Pancreas (tissue), 10 donors: ENCODE data around the gene RBMS3. TPM values are rescaled to one million over a fixed set of nuclear protein-coding genes. Genes with fewer than 3 reads are reported as not detected.

Experiments used
- ATAC-seq, 4 donors: fragments of 200-7000 bp; cut with Tn5 transposase; one replicate each; pipeline versions ENCODE4 v1.8.0 to v1.9.1; 2020; ENCODE audit warnings: mild to moderate bottlenecking in 4 of 4, moderate library complexity in 4 of 4
- DNase-seq, 6 donors: peaks; one replicate each; pipeline ENCODE4 v3.0.0-alpha.2; 2020
- FAIRE-seq: peaks from 2 replicates; lab custom pipeline; 2012; peaks lifted over from hg19 to GRCh38; lab: Jason Lieb, UNC
- H3K27ac ChIP-seq, 4 donors: fragments of 200-600 bp; sonication (generic); 1 replicate in 3 of 4; 2 replicates in 1 of 4; pipeline versions ENCODE4 v1.5.0 to v1.8.0; 2020
- H3K27me3 ChIP-seq, 4 donors: fragments of 200-600 bp; one replicate each; pipeline ENCODE4 v1.8.0; 2021
- H3K36me3 ChIP-seq, 3 donors: fragments of 200-600 bp; sonication (generic) in 1 of 3; one replicate each; pipeline versions ENCODE4 v1.5.0 to v1.8.0; 2020 to 2021
- H3K4me1 ChIP-seq, 3 donors: fragments of 200-600 bp; one replicate each; pipeline ENCODE4 v1.8.0; 2021
- H3K4me3 ChIP-seq, 4 donors: fragments of 200-600 bp; sonication (generic) in 2 of 4; one replicate each; pipeline versions ENCODE4 v1.5.0 to v1.8.0; 2020 to 2021
- H3K9me3 ChIP-seq, 4 donors: fragments of 200-600 bp; one replicate each; pipeline ENCODE4 v1.8.0; 2021
- CTCF ChIP-seq, 4 donors: fragments of 200-600 bp; sonication (generic) in 3 of 4; IDR thresholded peaks; one replicate each; pipeline versions ENCODE4 v1.5.0 to v1.8.0; 2021; ENCODE audit warnings: antibody characterized with exemption in 4 of 4
- WGBS, 2 donors: extraction: QIAGEN DNeasy Blood & Tissue Kit; methylation state at CpG; one replicate each; pipeline ENCODE4 v1.1.7; 2013; 5-methylcytosine and 5-hydroxymethylcytosine counted together
- intact Hi-C, 3 donors: fragments of 100-400 bp; cut with DNase I; formaldehyde crosslinking; loops; one replicate each; pipeline versions ENCODE4 v1.11.1 to v1.14.2; 2022
- polyA plus RNA-seq, 2 donors: library from polyadenylated mRNA; stranded (reverse); fragments of 200-250 nt; gene quantifications; one replicate each; pipeline ENCODE4 v1.2.3, GENCODE V29; 2013
- total RNA-seq, 6 donors: library from RNA; stranded (reverse); fragmentation: NEBNext Ultra II Directional in 4 of 6; extraction: Animal tissue kit (Norgen Biotek cat#: 25700) in 4 of 6; gene quantifications; one replicate each; pipeline versions ENCODE4 v1.2.1 to v1.2.4, GENCODE V29; 2021 to 2023
- donor health status: healthy with polysubstance abuse.
- donor health status: DM: no; HTN: no; CAD: no; lungs with moderate emphysema.
- donor health status: DM: no; HTN: no; CAD: no.
- donor health status: control.
- donor health status: control.
- donor health status: Bipolar disorder and iron deficiency.
- donor health status: DM: yes; HTN: yes; CAD: no.
- donor health status: DM: no; HTN: no; CAD: no.
- donor health status: DM: no; HTN: no; CAD: no.
- donor health status: DM: yes; HTN: yes; CAD: no.

Gene RBMS3
- total and polyA plus RNA-seq, 8 donors = 4.0 to 10.0 (median 6.6) TPM

- intact Hi-C loops = no loop called here
- Histone ChIP-seq H3K36me3 (no peaks in the 10 kb centered on the region), H3K4me1 (no peaks in the 10 kb centered on the region), H3K9me3 (no peaks in the 10 kb centered on the region), H3K27ac (no peak overlapping the region), H3K4me3 (no peak overlapping the region), H3K27me3 (no peaks in the 10 kb centered on the region)
- FAIRE-seq (no peak), ATAC-seq (no peak), DNase-seq (no peak)
- 55 to 61% methylated on average over 2 of the region's 2 CpGs for WGBS, 2 donors
- TF ChIP-seq CTCF (IDR thresholded peaks at IDR 0.05) = no peak
These were observed 276.3 kb downstream of the RBMS3 start for GRCh38 chr3:29557186-29557585.

GRCh38 chr3:29557825-29558224 lies 277.0 kb downstream of the RBMS3 start:
- intact Hi-C loops = no loop called here
- Histone ChIP-seq H3K27ac (no peak overlapping the region), H3K9me3 (no peaks in the 10 kb centered on the region), H3K4me3 (no peak overlapping the region), H3K4me1 (no peaks in the 10 kb centered on the region), H3K36me3 (no peaks in the 10 kb centered on the region), H3K27me3 (no peaks in the 10 kb centered on the region)
- FAIRE-seq (no peak), ATAC-seq (no peak), DNase-seq (no peak)
- WGBS, 2 donors = 52 to 56% methylated on average over 2 of the region's 2 CpGs
- no peak for TF ChIP-seq CTCF (IDR thresholded peaks at IDR 0.05)

GRCh38 chr3:29559741-29560465 lies 279.0 kb downstream of the RBMS3 start:
- Histone ChIP-seq H3K27me3 (no peaks in the 10 kb centered on the region), H3K36me3 (no peaks in the 10 kb centered on the region), H3K4me3 (no peak overlapping the region), H3K4me1 (no peaks in the 10 kb centered on the region), H3K27ac (no peak overlapping the region), H3K9me3 (no peaks in the 10 kb centered on the region)
- ATAC-seq (no peak), FAIRE-seq (no peak), DNase-seq (no peak)
- no peak for TF ChIP-seq CTCF (IDR thresholded peaks at IDR 0.05)
- intact Hi-C loops = no loop called here
- WGBS, 2 donors = 44 to 69% methylated on average over 1 of the region's 1 CpG

- no peaks in the 10 kb centered on the region for H3K4me1 ChIP-seq
- H3K4me3 ChIP-seq = no peak overlapping the region
- H3K36me3 ChIP-seq = no peaks in the 10 kb centered on the region
- TF ChIP-seq CTCF (IDR thresholded peaks at IDR 0.05) = no peak
- no peak for ATAC-seq
- no peaks in the 10 kb centered on the region for H3K9me3 ChIP-seq
- no peak overlapping the region for H3K27ac ChIP-seq
- intact Hi-C loops = no loop called here
- no peak for DNase-seq
- FAIRE-seq = no peak
- 81 to 93% methylated on average over 4 of the region's 4 CpGs for WGBS, 2 donors
- no peaks in the 10 kb centered on the region for H3K27me3 ChIP-seq
These were observed 280.8 kb downstream of the RBMS3 start for GRCh38 chr3:29561651-29562149.

- DNase-seq (no peak), FAIRE-seq (no peak), ATAC-seq (no peak)
- Histone ChIP-seq H3K4me1 (no peaks in the 10 kb centered on the region), H3K9me3 (no peaks in the 10 kb centered on the region), H3K36me3 (no peaks in the 10 kb centered on the region), H3K27me3 (no peaks in the 10 kb centered on the region), H3K4me3 (no peak overlapping the region), H3K27ac (no peak overlapping the region)
- TF ChIP-seq CTCF (IDR thresholded peaks at IDR 0.05) = no peak
- intact Hi-C loops = no loop called here
These were observed 284.4 kb downstream of the RBMS3 start for GRCh38 chr3:29565236-29565635.
